Measurements from ENCODE around the gene LCN6.
A peak's percentile ranks its signal among the peaks of the same experiment; 100 is the strongest.
"Not testable (repeated sequence)": the region's sequence is repeated elsewhere in the genome, so short reads cannot be mapped to it uniquely, and the experiment has no call there.

LCN6 gene

DNA sequence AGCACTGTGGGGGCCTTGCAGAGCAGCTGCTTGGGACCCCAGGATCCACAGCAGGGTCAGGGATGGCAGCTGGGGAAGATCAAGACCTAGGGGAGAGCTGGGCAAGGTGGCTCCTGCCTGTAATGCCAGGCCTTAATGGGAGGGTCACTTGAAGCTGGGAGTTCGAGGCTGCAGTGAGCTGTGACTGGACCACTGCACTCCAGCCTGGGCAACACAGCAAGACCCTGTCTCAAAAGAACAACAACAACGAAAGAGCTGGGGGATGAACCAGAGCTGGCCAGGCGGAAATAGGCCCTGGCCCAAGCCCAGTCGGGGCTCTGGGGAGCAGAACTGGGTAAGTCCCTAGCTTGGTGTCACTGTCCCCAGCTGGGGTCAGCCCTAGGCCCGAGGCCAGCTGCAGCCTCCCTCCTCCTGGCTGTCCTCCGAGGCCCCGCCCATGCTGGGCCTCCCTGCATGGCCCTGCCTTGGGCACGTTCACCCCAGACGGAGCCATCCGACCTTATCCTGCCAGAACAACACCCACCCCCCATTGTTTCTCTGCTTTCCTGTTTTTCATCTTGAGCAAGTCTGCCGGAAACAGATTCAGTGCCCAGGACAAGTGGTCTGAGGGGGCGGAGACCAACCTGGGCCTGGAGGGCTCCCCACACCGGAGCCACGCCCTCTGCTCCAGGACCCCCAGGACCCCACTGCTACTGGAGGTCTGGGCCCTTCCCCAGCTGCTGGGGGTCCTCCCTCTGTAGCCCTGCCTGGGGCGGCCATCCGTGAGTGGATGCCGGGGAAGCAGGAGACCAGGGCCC is 34.0 kb downstream of the LCN6 start:
- H3K4me3 ChIP-seq = no peak overlapping the region
- no peak for DNase-seq (ENCODE audit: low spot score)
- no peak for TF ChIP-seq CTCF (IDR thresholded peaks at IDR 0.05)
- H3K27ac ChIP-seq = peak overlapping the region in 1 of 2 donors; percentile 43

DNA sequence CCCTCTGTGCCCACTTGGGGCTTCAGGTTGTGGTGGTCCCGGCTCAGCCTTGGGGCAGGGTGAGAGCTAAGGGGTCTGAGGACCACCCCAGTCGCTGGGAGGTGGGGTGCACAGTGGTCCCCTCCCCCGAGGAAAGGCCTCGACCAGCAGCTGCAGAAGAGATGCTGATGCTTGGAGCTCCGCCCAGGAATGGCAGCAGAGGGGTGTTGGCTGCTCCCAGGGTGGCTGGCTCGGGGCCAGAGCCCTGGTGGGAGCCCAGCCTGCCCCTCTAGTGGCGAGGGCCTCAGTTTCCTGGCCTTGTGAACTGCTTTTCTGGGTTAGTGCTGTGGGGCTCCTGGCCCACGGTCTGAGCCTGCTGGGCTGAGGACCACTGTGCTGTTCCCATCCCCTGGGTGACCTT is 34.8 kb downstream of the LCN6 start:
- no peak for DNase-seq (ENCODE audit: low spot score)
- no peak for TF ChIP-seq CTCF (IDR thresholded peaks at IDR 0.05)
- peak overlapping the region in 1 of 2 donors; percentile 43 for H3K27ac ChIP-seq
- peak overlapping the region; percentile 64 for H3K4me3 ChIP-seq

DNA sequence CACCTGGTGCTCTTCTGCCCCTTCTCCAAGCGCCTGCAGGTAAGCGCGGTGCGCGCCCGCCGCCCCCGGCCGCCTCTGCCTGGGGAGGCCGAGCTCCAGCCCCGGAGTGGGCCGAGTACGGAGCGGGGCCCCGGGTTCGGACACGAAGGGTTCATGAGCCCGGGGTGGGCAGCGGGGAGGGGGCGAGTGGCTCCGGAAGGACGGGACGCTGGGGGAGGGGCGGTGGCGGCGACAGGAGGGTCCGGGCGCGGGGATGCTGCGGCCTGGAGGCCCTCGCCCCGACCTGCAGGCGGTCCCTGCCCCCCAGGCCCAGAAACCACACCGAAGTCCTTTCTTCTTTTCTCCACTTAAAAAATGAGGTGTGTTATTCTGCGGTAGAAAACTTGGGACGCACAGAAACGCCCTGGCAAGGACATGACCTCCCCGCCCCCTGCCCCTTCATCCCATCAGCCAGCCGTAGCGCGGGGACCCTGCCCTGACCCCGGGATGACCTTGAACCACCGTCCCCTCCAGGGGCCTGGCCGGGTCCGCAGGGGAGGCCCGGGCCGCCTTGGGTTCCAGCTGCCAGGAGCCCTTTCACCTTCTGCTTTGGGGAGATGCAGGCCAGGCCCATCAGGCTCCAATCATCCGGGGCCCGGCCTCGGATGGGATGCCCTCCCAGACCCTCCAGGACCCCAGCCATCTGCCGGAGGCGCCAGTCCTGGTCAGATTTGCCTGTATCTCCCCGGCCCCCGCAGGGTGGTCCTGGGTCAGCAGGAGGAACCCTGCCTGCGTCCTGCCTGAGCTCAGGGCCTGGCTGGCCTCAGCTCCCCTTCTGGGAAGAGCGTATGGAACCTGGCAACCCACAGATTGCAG is 35.4 kb downstream of the LCN6 start:
- no peak for DNase-seq (ENCODE audit: low spot score)
- Histone ChIP-seq H3K27ac (peak overlapping the region in 1 of 2 donors; percentile 43), H3K4me3 (peak overlapping the region; percentile 64)
- TF ChIP-seq CTCF (IDR thresholded peaks at IDR 0.05) = no peak

DNA sequence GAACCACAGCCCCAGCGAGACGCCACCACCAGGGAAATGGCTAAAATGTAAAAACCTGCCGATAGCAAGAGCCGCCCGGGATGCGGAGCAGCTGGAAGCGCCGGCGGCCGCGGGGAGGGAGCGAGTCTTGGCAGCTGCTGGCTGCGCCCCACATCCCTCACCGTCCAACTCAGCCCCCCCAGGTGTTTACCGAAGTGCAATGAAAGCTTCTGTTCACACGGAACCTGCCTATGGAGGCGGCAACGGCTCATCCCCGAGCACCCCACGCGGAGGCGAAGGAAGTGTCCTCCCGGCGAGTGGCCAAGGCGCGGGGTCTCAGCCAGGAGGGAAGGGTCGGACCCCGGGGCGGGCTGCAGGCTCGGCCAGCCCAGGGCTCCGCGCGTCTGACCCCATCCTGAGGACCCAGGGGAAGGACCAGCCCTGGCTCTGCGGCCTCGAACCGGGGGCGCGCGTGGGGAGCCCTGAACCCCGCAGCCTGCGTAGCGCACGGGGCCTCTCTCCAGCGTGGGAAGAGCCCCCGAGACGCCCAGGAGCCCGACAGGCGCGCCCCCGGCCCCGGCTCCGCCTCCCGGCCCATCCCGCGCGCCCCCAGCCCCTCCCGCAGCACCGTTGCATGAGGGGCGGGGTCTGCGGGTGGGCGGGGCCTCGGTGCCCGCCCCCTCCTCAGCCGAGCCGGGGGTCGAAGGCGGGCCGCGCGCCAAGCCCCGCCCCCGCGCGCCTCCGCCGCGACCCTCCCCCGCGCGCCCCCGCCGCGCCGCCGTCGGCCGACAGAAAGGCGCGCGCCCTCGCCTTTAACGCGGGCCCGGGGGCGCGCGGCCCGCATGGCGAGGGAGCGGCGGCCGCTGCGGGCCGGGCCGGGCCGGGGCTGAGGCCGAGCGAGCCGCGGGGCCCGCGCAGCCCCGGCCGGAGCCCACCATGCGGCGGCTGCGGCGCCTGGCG is 36.3 kb downstream of the LCN6 start, which contains the start of gene DIPK1B:
TSS of gene DIPK1B (plus strand) at position 822 of the 939 bp plus-strand sequence. CDS start at position 916, 94 bp downstream.
- TF ChIP-seq CTCF (IDR thresholded peaks at IDR 0.05) = no peak
- DNase-seq (ENCODE audit: low spot score) = no peak
- Histone ChIP-seq H3K27ac (peak within 1 kb of the TSS in 1 of 2 donors; percentile 43), H3K4me3 (peak within 1 kb of the TSS; percentile 64)

GRCh38 chr9:136711219-136711648 is 37.1 kb downstream of the LCN6 start:
- not testable (repeated sequence) for H3K4me3 ChIP-seq; DNase-seq (ENCODE audit: low spot score); H3K27ac ChIP-seq

DNA sequence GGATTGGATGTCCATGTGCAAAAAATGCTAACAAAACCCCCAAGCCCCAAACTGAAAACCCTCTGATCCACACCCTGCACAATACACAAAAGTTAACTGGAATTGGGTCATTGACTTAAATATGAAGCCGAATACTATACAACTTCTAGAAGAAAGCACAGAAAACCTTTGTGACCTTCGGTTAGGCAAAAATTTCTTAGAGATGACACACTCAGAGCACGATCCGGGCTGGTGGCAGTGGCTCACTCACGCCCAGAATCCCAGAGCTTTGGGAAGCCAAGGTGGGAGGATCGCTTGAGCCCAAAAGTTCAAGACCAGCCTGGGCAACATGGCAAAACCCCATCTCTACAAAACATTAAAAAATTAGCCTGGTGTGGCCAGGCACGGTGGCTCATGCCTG is 37.8 kb downstream of the LCN6 start:
- Histone ChIP-seq H3K4me3 (no peak overlapping the region), H3K27ac (no peak overlapping the region)
- TF ChIP-seq CTCF (IDR thresholded peaks at IDR 0.05) = no peak
- no peak for DNase-seq (ENCODE audit: low spot score)

All from coronary artery (tissue), 2 donors.